ENCODE data around the gene FOLR2.

DNA sequence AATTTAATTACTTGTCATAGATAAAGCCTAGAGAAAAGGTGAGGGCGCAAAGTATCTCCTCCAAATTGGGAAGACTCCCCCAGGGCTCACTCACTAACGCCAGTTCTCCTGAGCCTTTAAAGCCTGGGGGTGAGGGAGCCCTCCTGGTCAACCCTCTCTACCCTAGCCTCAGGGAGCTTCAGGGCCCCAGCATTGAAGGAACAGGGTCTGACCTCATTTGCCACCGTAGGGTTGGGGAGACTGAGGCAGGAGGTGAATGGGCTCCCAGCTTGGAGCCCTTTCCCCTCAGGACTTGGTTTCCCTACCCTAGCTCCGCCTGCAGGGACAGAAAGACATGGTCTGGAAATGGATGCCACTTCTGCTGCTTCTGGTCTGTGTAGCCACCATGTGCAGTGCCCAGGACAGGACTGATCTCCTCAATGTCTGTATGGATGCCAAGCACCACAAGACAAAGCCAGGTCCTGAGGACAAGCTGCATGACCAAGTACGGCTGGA lies 1.7 kb downstream of the FOLR2 start:
- TF ChIP-seq EZH2 (IDR thresholded peaks at IDR 0.05; ENCODE audit: insufficient read depth, poor library complexity, severe bottlenecking) (no peak), EZH2phosphoT487 (IDR thresholded peaks at IDR 0.05; ENCODE audit: insufficient read depth, low read depth) (no peak)
